Mammary epithelial cell (primary cell): ENCODE measurements around the gene SIGLEC6.

Experiments
- EZH2 ChIP-seq: IDR thresholded peaks from 2 replicates; pipeline ENCODE4 v1.6.1; 2012; ENCODE audit warnings: low read length, inconsistent platforms, borderline replicate concordance
- TF ChIP-seq, protein P1 (sequence below), 2 donors: IDR thresholded peaks in 1 of 2; conservative IDR thresholded peaks in 1 of 2; 2 replicates each; pipeline ENCODE4 v1.5.1; 2011 to 2012; ENCODE audit warnings: inconsistent platforms in 2 of 2, low read length in 2 of 2, mild to moderate bottlenecking in 2 of 2, control low read depth in 1 of 2, low read depth in 1 of 2; ENCODE audit not compliant: insufficient read depth in 1 of 2; ENCODE audit errors: extremely low read depth in 1 of 2

DNA sequence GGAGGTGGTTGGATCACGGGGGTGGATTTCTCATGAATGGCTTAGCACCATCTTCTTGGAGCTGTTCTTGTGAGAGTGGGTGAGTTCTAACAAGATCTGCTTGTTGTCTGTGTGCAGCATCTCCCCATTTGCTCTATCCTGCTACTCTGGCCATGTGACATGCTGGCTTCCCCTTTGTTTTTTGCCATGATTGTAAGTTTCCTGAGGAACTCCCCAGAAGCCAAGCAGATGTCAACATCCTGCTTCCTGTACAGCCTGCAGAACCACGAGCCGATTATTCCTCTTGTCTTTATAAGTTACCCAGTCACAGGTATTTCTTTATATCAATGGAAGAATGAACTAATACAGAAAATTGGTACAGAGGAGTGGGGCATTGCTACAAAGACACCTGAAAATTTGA is 27.6 kb downstream of the SIGLEC6 start:
- TF ChIP-seq, protein P1, sequence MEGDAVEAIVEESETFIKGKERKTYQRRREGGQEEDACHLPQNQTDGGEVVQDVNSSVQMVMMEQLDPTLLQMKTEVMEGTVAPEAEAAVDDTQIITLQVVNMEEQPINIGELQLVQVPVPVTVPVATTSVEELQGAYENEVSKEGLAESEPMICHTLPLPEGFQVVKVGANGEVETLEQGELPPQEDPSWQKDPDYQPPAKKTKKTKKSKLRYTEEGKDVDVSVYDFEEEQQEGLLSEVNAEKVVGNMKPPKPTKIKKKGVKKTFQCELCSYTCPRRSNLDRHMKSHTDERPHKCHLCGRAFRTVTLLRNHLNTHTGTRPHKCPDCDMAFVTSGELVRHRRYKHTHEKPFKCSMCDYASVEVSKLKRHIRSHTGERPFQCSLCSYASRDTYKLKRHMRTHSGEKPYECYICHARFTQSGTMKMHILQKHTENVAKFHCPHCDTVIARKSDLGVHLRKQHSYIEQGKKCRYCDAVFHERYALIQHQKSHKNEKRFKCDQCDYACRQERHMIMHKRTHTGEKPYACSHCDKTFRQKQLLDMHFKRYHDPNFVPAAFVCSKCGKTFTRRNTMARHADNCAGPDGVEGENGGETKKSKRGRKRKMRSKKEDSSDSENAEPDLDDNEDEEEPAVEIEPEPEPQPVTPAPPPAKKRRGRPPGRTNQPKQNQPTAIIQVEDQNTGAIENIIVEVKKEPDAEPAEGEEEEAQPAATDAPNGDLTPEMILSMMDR (conservative IDR thresholded peaks at IDR 0.05 in 1 of 2, IDR thresholded peaks at IDR 0.05 in 1 of 2; ENCODE audit: extremely low read depth in 1 of 2, insufficient read depth in 1 of 2, low read depth in 1 of 2, low read length in 2 of 2): no peak
- TF ChIP-seq EZH2: no peak
